Measurements from ENCODE around the gene SNX8. TPM values are rescaled to one million over a fixed set of nuclear protein-coding genes. Genes with fewer than 3 reads are reported as not detected.

Gene SNX8
- total and polyA plus RNA-seq, 2 of the 13 experiments (the other 11 are each of a cell fraction or from before 2014, with no cell fraction given), result 20.6 to 45.2 TPM

GRCh38 chr7:2354186-2354938 lies 40.1 kb upstream of the SNX8 start, which contains the start of gene EIF3B (continued):
- TF ChIP-seq ZNF782 (CRISPR knock-in tag; IDR thresholded peaks at IDR 0.05; ENCODE audit: borderline replicate concordance), result no peak
- 0 out of 2 replicates have a peak, but pooled peaks have one; percentile 19 for TF ChIP-seq SP5 (CRISPR knock-in tag; IDR thresholded peaks at IDR 0.05; ENCODE audit: borderline replicate concordance, low read depth)
- TF ChIP-seq NR3C1 (CRISPR knock-in tag; IDR thresholded peaks at IDR 0.05), result no peak
- no peak for TF ChIP-seq ZNF773 (CRISPR knock-in tag; IDR thresholded peaks at IDR 0.05; ENCODE audit: borderline replicate concordance)
- no peak for TF ChIP-seq ZNF781 (CRISPR knock-in tag; IDR thresholded peaks at IDR 0.05; ENCODE audit: borderline replicate concordance, not compliant biosample characterization)
- no peak for TF ChIP-seq RFXANK (CRISPR knock-in tag; IDR thresholded peaks at IDR 0.05)
- no peak for TF ChIP-seq ZNF549 (CRISPR knock-in tag; IDR thresholded peaks at IDR 0.05)
- TF ChIP-seq NCOA1 (CRISPR knock-in tag; IDR thresholded peaks at IDR 0.05), result peak; percentile 64; the same call in 1 of the 2 replicates
- TF ChIP-seq U2AF1 (optimal IDR thresholded peaks at IDR 0.05; ENCODE audit: low read depth, low read length), result no peak
- 0 out of 2 replicates have a peak, but pooled peaks have one; percentile 1 for TF ChIP-seq BCL3 (CRISPR knock-in tag; IDR thresholded peaks at IDR 0.05)
- no peak for TF ChIP-seq ZNF407 (CRISPR knock-in tag; IDR thresholded peaks at IDR 0.05; ENCODE audit: not compliant biosample characterization)
- TF ChIP-seq ZNF644 (CRISPR knock-in tag; IDR thresholded peaks at IDR 0.05; ENCODE audit: low read depth), result no peak
- TF ChIP-seq ZIK1 (CRISPR knock-in tag; IDR thresholded peaks at IDR 0.05; ENCODE audit: borderline replicate concordance, low read depth), result peak; percentile 42; the same call in 1 of the 2 replicates
- peak; percentile 78 for TF ChIP-seq GATAD1 (CRISPR knock-in tag; IDR thresholded peaks at IDR 0.05)
- TF ChIP-seq ZNF564 (CRISPR knock-in tag; IDR thresholded peaks at IDR 0.05), result no peak
- no peak for TF ChIP-seq ZNF552 (CRISPR knock-in tag; IDR thresholded peaks at IDR 0.05; ENCODE audit: borderline replicate concordance)
- TF ChIP-seq ZNF737 (CRISPR knock-in tag; IDR thresholded peaks at IDR 0.05; ENCODE audit: borderline replicate concordance), result no peak; the same call in 1 of the 2 replicates
- TF ChIP-seq GATAD2A (CRISPR knock-in tag; IDR thresholded peaks at IDR 0.05), result no peak
- TF ChIP-seq ATF6 (CRISPR knock-in tag; conservative IDR thresholded peaks at IDR 0.05), result no peak; the same call in 1 of the 2 replicates

Measured in HepG2 (cell line).